ENCODE data around the gene ETS1.

- TF ChIP-seq CTCF (IDR thresholded peaks at IDR 0.05), result no peak
- TF ChIP-seq POLR2A (IDR thresholded peaks at IDR 0.05), result no peak
Measured at GRCh38 chr11:128451652-128452470, 135.5 kb downstream of the ETS1 start.

Data from Peyer's patch (tissue), 4 donors.